ENCODE results near the gene LRPAP1. TPM values are rescaled to one million over a fixed set of nuclear protein-coding genes. Genes with fewer than 3 reads are reported as not detected.
"Not testable (repeated sequence)": the region's sequence is repeated elsewhere in the genome, so short reads cannot be mapped to it uniquely, and the experiment has no call there.

LRPAP1 gene
- polyA plus RNA-seq, 1 donor = 219 TPM

- H3K27ac ChIP-seq (ENCODE audit: low read length) = no peak overlapping the region
- H3K9me3 ChIP-seq (ENCODE audit: control insufficient read depth, low read depth, low read length) = peaks cover 10% of the 10 kb centered on the region
- no peak overlapping the region for H3K4me3 ChIP-seq (ENCODE audit: low read length)
- no peak for DNase-seq
- H3K36me3 ChIP-seq (ENCODE audit: control insufficient read depth, insufficient read depth, low read length) = peaks cover 89% of the 10 kb centered on the region
- no peaks in the 10 kb centered on the region for H3K27me3 ChIP-seq (ENCODE audit: control insufficient read depth, insufficient read depth, low read length)
- no CpG with 5 or more reads among the region's 22 CpGs for WGBS (ENCODE audit: insufficient coverage, low lambda C conversion rate)
- H3K4me1 ChIP-seq (ENCODE audit: control insufficient read depth, insufficient read depth, low read length) = peaks cover 17% of the 10 kb centered on the region
Measured at GRCh38 chr4:3512719-3513118, 19.5 kb downstream of the LRPAP1 start.

GRCh38 chr4:3512279-3512678 is 19.9 kb downstream of the LRPAP1 start:
- H3K36me3 ChIP-seq (ENCODE audit: control insufficient read depth, insufficient read depth, low read length) = peaks cover 84% of the 10 kb centered on the region
- no peak overlapping the region for H3K27ac ChIP-seq (ENCODE audit: low read length)
- no peak for DNase-seq
- H3K9me3 ChIP-seq (ENCODE audit: control insufficient read depth, low read depth, low read length) = peaks cover 10% of the 10 kb centered on the region
- no peaks in the 10 kb centered on the region for H3K27me3 ChIP-seq (ENCODE audit: control insufficient read depth, insufficient read depth, low read length)
- peaks cover 17% of the 10 kb centered on the region for H3K4me1 ChIP-seq (ENCODE audit: control insufficient read depth, insufficient read depth, low read length)
- WGBS (ENCODE audit: insufficient coverage, low lambda C conversion rate) = no CpG with 5 or more reads among the region's 13 CpGs
- no peak overlapping the region for H3K4me3 ChIP-seq (ENCODE audit: low read length)

- H3K9me3 ChIP-seq (ENCODE audit: control insufficient read depth, low read depth, low read length) = peaks cover 10% of the 10 kb centered on the region
- not testable (repeated sequence) for H3K4me3 ChIP-seq (ENCODE audit: low read length); DNase-seq; H3K27ac ChIP-seq (ENCODE audit: low read length); H3K27me3 ChIP-seq (ENCODE audit: control insufficient read depth, insufficient read depth, low read length)
- WGBS (ENCODE audit: insufficient coverage, low lambda C conversion rate) = no CpG with 5 or more reads among the region's 27 CpGs
- peaks cover 17% of the 10 kb centered on the region for H3K4me1 ChIP-seq (ENCODE audit: control insufficient read depth, insufficient read depth, low read length)
- H3K36me3 ChIP-seq (ENCODE audit: control insufficient read depth, insufficient read depth, low read length) = peaks cover 83% of the 10 kb centered on the region
Measured at GRCh38 chr4:3511601-3512000, 20.6 kb downstream of the LRPAP1 start.

GRCh38 chr4:3511187-3511586 is 21.0 kb downstream of the LRPAP1 start:
- DNase-seq = no peak
- Histone ChIP-seq H3K36me3 (ENCODE audit: control insufficient read depth, insufficient read depth, low read length) (peaks cover 79% of the 10 kb centered on the region), H3K4me3 (ENCODE audit: low read length) (no peak overlapping the region), H3K4me1 (ENCODE audit: control insufficient read depth, insufficient read depth, low read length) (peaks cover 17% of the 10 kb centered on the region), H3K9me3 (ENCODE audit: control insufficient read depth, low read depth, low read length) (peaks cover 10% of the 10 kb centered on the region), H3K27me3 (ENCODE audit: control insufficient read depth, insufficient read depth, low read length) (no peaks in the 10 kb centered on the region), H3K27ac (ENCODE audit: low read length) (no peak overlapping the region)
- WGBS (ENCODE audit: insufficient coverage, low lambda C conversion rate) = no CpG with 5 or more reads among the region's 6 CpGs

GRCh38 chr4:3510481-3510880 is 21.7 kb downstream of the LRPAP1 start:
- no peak overlapping the region for H3K4me3 ChIP-seq (ENCODE audit: low read length)
- peaks cover 11% of the 10 kb centered on the region for H3K4me1 ChIP-seq (ENCODE audit: control insufficient read depth, insufficient read depth, low read length)
- no peak overlapping the region for H3K27ac ChIP-seq (ENCODE audit: low read length)
- peaks cover 79% of the 10 kb centered on the region for H3K36me3 ChIP-seq (ENCODE audit: control insufficient read depth, insufficient read depth, low read length)
- DNase-seq = no peak
- whole genome bisulfite sequencing (ENCODE audit: insufficient coverage, low lambda C conversion rate) = no CpG with 5 or more reads among the region's 16 CpGs
- peaks cover 10% of the 10 kb centered on the region for H3K9me3 ChIP-seq (ENCODE audit: control insufficient read depth, low read depth, low read length)
- H3K27me3 ChIP-seq (ENCODE audit: control insufficient read depth, insufficient read depth, low read length) = no peaks in the 10 kb centered on the region

- no peak for DNase-seq
- Histone ChIP-seq H3K4me1 (ENCODE audit: control insufficient read depth, insufficient read depth, low read length) (no peaks in the 10 kb centered on the region), H3K36me3 (ENCODE audit: control insufficient read depth, insufficient read depth, low read length) (peaks cover 74% of the 10 kb centered on the region), H3K27ac (ENCODE audit: low read length) (no peak overlapping the region), H3K4me3 (ENCODE audit: low read length) (no peak overlapping the region), H3K9me3 (ENCODE audit: control insufficient read depth, low read depth, low read length) (peaks cover 5% of the 10 kb centered on the region), H3K27me3 (ENCODE audit: control insufficient read depth, insufficient read depth, low read length) (no peaks in the 10 kb centered on the region)
- no CpG with 5 or more reads among the region's 10 CpGs for WGBS (ENCODE audit: insufficient coverage, low lambda C conversion rate)
Measured at GRCh38 chr4:3508542-3508941, 23.7 kb downstream of the LRPAP1 start.

- no CpG with 5 or more reads among the region's 16 CpGs for WGBS (ENCODE audit: insufficient coverage, low lambda C conversion rate)
Measured at GRCh38 chr4:3505231-3505630, 27.0 kb downstream of the LRPAP1 start.

GRCh38 chr4:3502941-3503936 is 29.0 kb downstream of the LRPAP1 start:
- no peak overlapping the region for H3K27ac ChIP-seq (ENCODE audit: low read length)
- peaks cover 6% of the 10 kb centered on the region for H3K4me1 ChIP-seq (ENCODE audit: control insufficient read depth, insufficient read depth, low read length)
- H3K4me3 ChIP-seq (ENCODE audit: low read length) = no peak overlapping the region
- DNase-seq = no peak
- peaks cover 65% of the 10 kb centered on the region for H3K36me3 ChIP-seq (ENCODE audit: control insufficient read depth, insufficient read depth, low read length)
- no CpG with 5 or more reads among the region's 39 CpGs for WGBS (ENCODE audit: insufficient coverage, low lambda C conversion rate)
- H3K9me3 ChIP-seq (ENCODE audit: control insufficient read depth, low read depth, low read length) = no peaks in the 10 kb centered on the region
- H3K27me3 ChIP-seq (ENCODE audit: control insufficient read depth, insufficient read depth, low read length) = no peaks in the 10 kb centered on the region

More at GRCh38 chr4:3505231-3505630, 27.0 kb downstream of the LRPAP1 start:
- Histone ChIP-seq H3K4me3 (ENCODE audit: low read length) (no peak overlapping the region), H3K9me3 (ENCODE audit: control insufficient read depth, low read depth, low read length) (no peaks in the 10 kb centered on the region), H3K27me3 (ENCODE audit: control insufficient read depth, insufficient read depth, low read length) (no peaks in the 10 kb centered on the region), H3K36me3 (ENCODE audit: control insufficient read depth, insufficient read depth, low read length) (peaks cover 71% of the 10 kb centered on the region), H3K4me1 (ENCODE audit: control insufficient read depth, insufficient read depth, low read length) (no peaks in the 10 kb centered on the region), H3K27ac (ENCODE audit: low read length) (no peak overlapping the region)
- DNase-seq = no peak

- no peaks in the 10 kb centered on the region for H3K27me3 ChIP-seq (ENCODE audit: control insufficient read depth, insufficient read depth, low read length)
- H3K4me1 ChIP-seq (ENCODE audit: control insufficient read depth, insufficient read depth, low read length) = peaks cover 18% of the 10 kb centered on the region
- H3K9me3 ChIP-seq (ENCODE audit: control insufficient read depth, low read depth, low read length) = peaks cover 2% of the 10 kb centered on the region
- H3K36me3 ChIP-seq (ENCODE audit: control insufficient read depth, insufficient read depth, low read length) = peaks cover 60% of the 10 kb centered on the region
- no peak overlapping the region for H3K4me3 ChIP-seq (ENCODE audit: low read length)
- WGBS (ENCODE audit: insufficient coverage, low lambda C conversion rate) = no CpG with 5 or more reads among the region's 19 CpGs
- H3K27ac ChIP-seq (ENCODE audit: low read length) = no peak overlapping the region
- DNase-seq = no peak
Measured at GRCh38 chr4:3501825-3502425, 30.3 kb downstream of the LRPAP1 start.

GRCh38 chr4:3501126-3501824 is 30.9 kb downstream of the LRPAP1 start:
- peaks cover 24% of the 10 kb centered on the region for H3K4me1 ChIP-seq (ENCODE audit: control insufficient read depth, insufficient read depth, low read length)
- H3K4me3 ChIP-seq (ENCODE audit: low read length) = no peak overlapping the region
- no peak overlapping the region for H3K27ac ChIP-seq (ENCODE audit: low read length)
- WGBS (ENCODE audit: insufficient coverage, low lambda C conversion rate) = no CpG with 5 or more reads among the region's 24 CpGs
- H3K9me3 ChIP-seq (ENCODE audit: control insufficient read depth, low read depth, low read length) = peaks cover 2% of the 10 kb centered on the region
- H3K36me3 ChIP-seq (ENCODE audit: control insufficient read depth, insufficient read depth, low read length) = peaks cover 57% of the 10 kb centered on the region
- no peak for DNase-seq
- no peaks in the 10 kb centered on the region for H3K27me3 ChIP-seq (ENCODE audit: control insufficient read depth, insufficient read depth, low read length)

All from large intestine (tissue), 3 donors.